Right renal pelvis (tissue), 4 donors: ENCODE measurements around the gene PRELID1. TPM values are rescaled to one million over a fixed set of nuclear protein-coding genes. Genes with fewer than 3 reads are reported as not detected.
"Not testable (repeated sequence)": the region's sequence is repeated elsewhere in the genome, so short reads cannot be mapped to it uniquely, and the experiment has no call there.

Experiments used
- DNase-seq, 4 donors: peaks; one replicate each; pipeline ENCODE4 v3.0.0-alpha.2; 2013; ENCODE audit warnings: low read depth in 4 of 4, low spot score in 3 of 4, missing footprints in 1 of 4
- polyA plus RNA-seq, 4 donors: library from polyadenylated mRNA; unstranded; fragments of 120-200 nt; gene quantifications; one replicate each; pipeline ENCODE4 v1.2.1, GENCODE V29; 2013; ENCODE audit not compliant: insufficient read length in 4 of 4

Gene PRELID1
- polyA plus RNA-seq, 4 donors = 123 to 153 (median 136) TPM

GRCh38 chr5:177297922-177298321, 5.7 kb upstream of the PRELID1 start:
- DNase-seq = no peak

GRCh38 chr5:177299697-177300096, 3.9 kb upstream of the PRELID1 start:
- no peak for DNase-seq

- no peak for DNase-seq
These were observed 3.2 kb upstream of the PRELID1 start for GRCh38 chr5:177300236-177300880.

GRCh38 chr5:177300951-177301350, 2.6 kb upstream of the PRELID1 start:
- no peak for DNase-seq

GRCh38 chr5:177301503-177302165, 2.0 kb upstream of the PRELID1 start:
- no peak for DNase-seq

GRCh38 chr5:177302354-177303110, 1.1 kb upstream of the PRELID1 start:
- no peak for DNase-seq

- DNase-seq = no peak
These were observed 359 bp downstream of the PRELID1 start for GRCh38 chr5:177303925-177304391.

- no peak for DNase-seq
These were observed 957 bp downstream of the PRELID1 start for GRCh38 chr5:177304392-177305119.

GRCh38 chr5:177306103-177306640, 2.6 kb downstream of the PRELID1 start:
- not testable (repeated sequence) for DNase-seq

GRCh38 chr5:177306674-177307543, 3.3 kb downstream of the PRELID1 start:
- DNase-seq = no peak

GRCh38 chr5:177307544-177308363, 4.2 kb downstream of the PRELID1 start:
- DNase-seq = no peak

- DNase-seq = no peak
These were observed 5.1 kb downstream of the PRELID1 start for GRCh38 chr5:177308740-177309139.

- DNase-seq = no peak
These were observed 6.0 kb downstream of the PRELID1 start for GRCh38 chr5:177309351-177310191.

- no peak for DNase-seq
These were observed 6.7 kb downstream of the PRELID1 start for GRCh38 chr5:177310332-177310731.

- no peak for DNase-seq
These were observed 7.3 kb downstream of the PRELID1 start for GRCh38 chr5:177310757-177311391.

GRCh38 chr5:177311392-177311722, 7.8 kb downstream of the PRELID1 start:
- no peak for DNase-seq
